Stomach (tissue), 9 donors: ENCODE measurements around the gene WFIKKN1. TPM values are rescaled to one million over a fixed set of nuclear protein-coding genes. Genes with fewer than 3 reads are reported as not detected.

ENCODE experiments used
- DNase-seq, 2 donors: peaks; one replicate each; pipeline versions ENCODE4 v3.0.0 to v3.0.0-alpha.2; 2013 to 2019
- H3K27ac ChIP-seq, 5 donors: fragments of 200-600 bp in 4 of 5; sonication (generic) in 4 of 5; one replicate each; pipeline ENCODE4 v1.5.1; 2013 to 2019; ENCODE audit warnings: mild to moderate bottlenecking in 1 of 5, moderate library complexity in 1 of 5
- H3K27me3 ChIP-seq, 3 donors: fragments of 200-600 bp; sonication (generic); one replicate each; pipeline ENCODE4 v1.5.1; 2017 to 2019; ENCODE audit warnings: mixed run types in 1 of 3
- H3K36me3 ChIP-seq, 4 donors: fragments of 200-600 bp; sonication (generic); 1 replicate in 3 of 4; 2 replicates in 1 of 4; pipeline ENCODE4 v1.5.1; 2016 to 2019
- H3K4me1 ChIP-seq, 4 donors: fragments of 200-600 bp; sonication (generic); one replicate each; pipeline ENCODE4 v1.5.1; 2016 to 2019
- H3K4me3 ChIP-seq, 4 donors: fragments of 200-600 bp; sonication (generic) in 3 of 4; one replicate each; pipeline ENCODE4 v1.5.1; 2016 to 2019; ENCODE audit warnings: mild to moderate bottlenecking in 1 of 4
- H3K9me3 ChIP-seq, 4 donors: fragments of 200-600 bp; sonication (generic); one replicate each; pipeline ENCODE4 v1.5.1; 2016 to 2019
- EP300 ChIP-seq: sonication (generic); formaldehyde crosslinking; IDR thresholded peaks from one replicate; pipeline ENCODE4 v1.6.1; 2017; ENCODE audit warnings: antibody characterized with exemption
- POLR2A ChIP-seq, 4 donors: fragments of 450-650 bp; IDR thresholded peaks; one replicate each; pipeline ENCODE4 v1.6.1; 2016; ENCODE audit warnings: antibody characterized with exemption in 4 of 4, control low read depth in 2 of 4, mild to moderate bottlenecking in 1 of 4, moderate library complexity in 1 of 4
- POLR2AphosphoS5 ChIP-seq, 3 donors: sonication (generic); formaldehyde crosslinking; IDR thresholded peaks; one replicate each; pipeline ENCODE4 v1.6.1; 2016; ENCODE audit warnings: antibody characterized with exemption in 3 of 3
- WGBS, 5 donors: extraction: QIAGEN DNeasy Blood & Tissue Kit in 3 of 5; methylation state at CpG; one replicate each; pipeline versions ENCODE4 v1.1.5 to v1.1.7; 2013 to 2018; 5-methylcytosine and 5-hydroxymethylcytosine counted together
- intact Hi-C: fragments of 100-400 bp; cut with DNase I; formaldehyde crosslinking; loops from one replicate; pipeline ENCODE4 v1.15.1; 2023; ENCODE audit warnings: low total_unique reads
- polyA plus RNA-seq, 3 donors: library from polyadenylated mRNA; stranded (reverse); fragments of 200-250 nt; gene quantifications; one replicate each; pipeline ENCODE4 v1.2.3, GENCODE V29; 2013
- total RNA-seq, 5 donors: library from RNA; depleted of rRNA; stranded (reverse); fragments of >200 nt; gene quantifications; one replicate each; pipeline versions ENCODE4 v1.1.0 to v1.2.3, GENCODE V29; 2014 to 2016
- TF ChIP-seq, protein P1 (sequence below), 7 experiments: fragments of 450-650 bp in 4 of 7; fragments of 200-600 bp in 3 of 7; sonication (generic) in 3 of 7; IDR thresholded peaks; one replicate each; pipeline ENCODE4 v1.5.1; 2016 to 2019; ENCODE audit warnings: antibody characterized with exemption in 7 of 7, control low read depth in 2 of 7, mild to moderate bottlenecking in 1 of 7
- donor health status: healthy with polysubstance abuse.
- donor health status: Bipolar disorder and iron deficiency.
- donor health status: healthy.

WFIKKN1 gene
- total and polyA plus RNA-seq, 8 donors: 0.14 to 25.8 (median 1.5) TPM; not detected in 1

DNA sequence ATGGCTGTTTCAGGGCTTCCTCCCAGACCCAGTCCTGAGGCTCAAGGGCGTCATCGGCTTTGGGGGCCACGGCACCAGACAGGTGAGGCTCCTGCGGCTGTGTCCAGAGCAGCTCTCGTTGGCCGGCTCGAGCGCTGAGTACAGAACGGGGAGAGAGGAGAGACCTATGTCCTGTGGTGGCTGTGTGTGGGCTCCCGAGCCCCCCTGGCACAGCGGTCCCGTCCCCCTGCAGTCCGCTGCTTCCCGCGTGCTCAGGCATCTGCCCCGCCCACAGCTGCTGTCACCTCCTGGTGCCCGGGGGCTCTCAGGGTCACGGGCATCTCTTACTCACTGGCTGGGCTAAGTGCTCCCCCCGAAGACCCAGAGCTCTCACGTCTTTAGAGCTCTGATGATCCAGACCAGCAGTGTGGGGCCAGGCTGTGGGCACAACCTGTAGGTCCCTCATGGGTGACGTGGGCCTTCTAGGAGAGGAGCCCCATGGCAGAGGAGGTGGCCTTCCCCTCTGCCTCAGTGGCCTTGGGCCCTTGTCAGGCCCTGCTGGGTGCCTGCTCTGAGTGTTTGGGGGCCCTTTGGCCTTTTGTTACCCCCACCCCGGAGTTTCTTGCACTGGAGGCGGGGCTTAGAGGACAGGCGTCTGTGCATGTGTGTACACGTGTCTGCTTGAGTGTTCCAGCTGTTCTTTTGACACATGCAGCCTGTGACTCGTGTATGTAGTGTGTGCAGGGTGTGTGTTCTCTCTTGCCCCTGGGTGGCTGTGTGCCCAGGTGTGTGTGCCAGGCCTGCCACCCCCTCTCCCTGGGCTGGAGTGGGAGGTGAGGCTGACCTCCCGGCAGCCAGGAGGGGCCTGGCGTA lies 21.9 kb downstream of the WFIKKN1 start:
- 81 to 91% (median 87%) methylated on average over 14 to 28 of the region's 28 CpGs for WGBS, 5 donors
- Histone ChIP-seq H3K4me3 (no peak overlapping the region), H3K4me1 (peaks cover 25 to 35% (median 32%) of the 10 kb centered on the region in 4 donors), H3K27me3 (no peaks in the 10 kb centered on the region), H3K27ac (no peak overlapping the region), H3K36me3 (peaks cover 7 to 60% (median 52%) of the 10 kb centered on the region in 4 donors), H3K9me3 (no peaks in the 10 kb centered on the region)
- TF ChIP-seq EP300: no peak
- no peak for TF ChIP-seq POLR2AphosphoS5 (IDR thresholded peaks at IDR 0.05)
- TF ChIP-seq POLR2A (IDR thresholded peaks at IDR 0.05): no peak
- intact Hi-C loops: loop anchor here (10.0 kb wide), 1 partner anchor 78 kb away; no protein-coding TSS in a partner anchor
- no peak for DNase-seq

DNA sequence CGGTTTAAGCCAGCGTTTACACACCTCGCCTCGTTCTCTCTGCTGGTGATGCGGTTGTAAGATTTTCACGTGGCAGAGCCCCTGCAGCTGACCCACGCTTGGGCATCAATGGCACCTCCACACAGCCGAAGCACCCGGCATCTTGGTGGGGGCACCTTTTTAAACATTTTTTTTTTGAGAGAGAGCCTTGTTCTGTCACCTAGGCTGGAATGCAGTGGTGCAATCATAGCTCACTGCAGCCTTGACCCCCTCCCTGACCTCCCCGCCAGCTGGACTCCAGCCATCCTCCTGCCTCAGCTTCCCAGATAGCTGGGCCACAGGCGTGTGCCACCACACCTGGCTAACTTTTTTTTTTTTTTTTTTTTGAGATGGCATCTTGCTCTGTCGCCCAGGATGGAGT lies 23.2 kb downstream of the WFIKKN1 start:
- H3K9me3 ChIP-seq: no peaks in the 10 kb centered on the region
- 86 to 93% (median 90%) methylated on average over 12 of the region's 12 CpGs for WGBS, 5 donors
- H3K27me3 ChIP-seq: no peaks in the 10 kb centered on the region
- no peak overlapping the region for H3K27ac ChIP-seq
- no peak overlapping the region for H3K4me3 ChIP-seq
- peaks cover 13 to 21% (median 19%) of the 10 kb centered on the region in 4 donors for H3K4me1 ChIP-seq
- TF ChIP-seq, protein P1, sequence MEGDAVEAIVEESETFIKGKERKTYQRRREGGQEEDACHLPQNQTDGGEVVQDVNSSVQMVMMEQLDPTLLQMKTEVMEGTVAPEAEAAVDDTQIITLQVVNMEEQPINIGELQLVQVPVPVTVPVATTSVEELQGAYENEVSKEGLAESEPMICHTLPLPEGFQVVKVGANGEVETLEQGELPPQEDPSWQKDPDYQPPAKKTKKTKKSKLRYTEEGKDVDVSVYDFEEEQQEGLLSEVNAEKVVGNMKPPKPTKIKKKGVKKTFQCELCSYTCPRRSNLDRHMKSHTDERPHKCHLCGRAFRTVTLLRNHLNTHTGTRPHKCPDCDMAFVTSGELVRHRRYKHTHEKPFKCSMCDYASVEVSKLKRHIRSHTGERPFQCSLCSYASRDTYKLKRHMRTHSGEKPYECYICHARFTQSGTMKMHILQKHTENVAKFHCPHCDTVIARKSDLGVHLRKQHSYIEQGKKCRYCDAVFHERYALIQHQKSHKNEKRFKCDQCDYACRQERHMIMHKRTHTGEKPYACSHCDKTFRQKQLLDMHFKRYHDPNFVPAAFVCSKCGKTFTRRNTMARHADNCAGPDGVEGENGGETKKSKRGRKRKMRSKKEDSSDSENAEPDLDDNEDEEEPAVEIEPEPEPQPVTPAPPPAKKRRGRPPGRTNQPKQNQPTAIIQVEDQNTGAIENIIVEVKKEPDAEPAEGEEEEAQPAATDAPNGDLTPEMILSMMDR (IDR thresholded peaks at IDR 0.05): no peak
- TF ChIP-seq EP300 (no peak), POLR2A (IDR thresholded peaks at IDR 0.05) (no peak), POLR2AphosphoS5 (IDR thresholded peaks at IDR 0.05) (no peak)
- DNase-seq: no peak
- H3K36me3 ChIP-seq: peaks cover 7 to 73% (median 64%) of the 10 kb centered on the region in 4 donors
- intact Hi-C loops: loop anchor here (10.0 kb wide), 1 partner anchor 79 kb away; no protein-coding TSS in a partner anchor

DNA sequence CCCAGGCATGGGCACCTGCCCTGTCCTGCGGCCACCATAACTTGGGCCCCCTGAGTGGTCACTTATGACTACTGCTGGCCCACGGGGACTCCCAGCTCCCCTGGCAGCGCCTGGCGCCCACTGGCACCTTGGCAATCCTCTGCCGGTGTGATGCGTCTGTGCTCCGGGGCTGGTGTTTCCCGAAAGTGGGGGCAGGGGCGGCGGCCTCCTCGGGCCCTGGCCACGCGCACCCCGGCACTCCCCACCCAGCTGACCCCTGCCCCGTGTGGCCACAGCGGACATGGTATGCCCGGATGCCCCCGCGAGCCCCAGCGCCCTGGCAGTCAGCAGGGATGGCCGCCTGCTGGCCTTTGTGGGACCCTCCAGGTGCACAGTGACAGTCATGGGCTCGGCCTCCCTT lies 26.7 kb downstream of the WFIKKN1 start:
- no peak for DNase-seq
- TF ChIP-seq POLR2AphosphoS5 (IDR thresholded peaks at IDR 0.05) (no peak), EP300 (no peak)
- TF ChIP-seq, protein P1 (IDR thresholded peaks at IDR 0.05): no peak
- intact Hi-C loops: loop anchor here (10.0 kb wide), 1 partner anchor 83 kb away; no protein-coding TSS in a partner anchor
- H3K9me3 ChIP-seq: no peaks in the 10 kb centered on the region
- H3K4me1 ChIP-seq: peaks cover 14 to 26% (median 19%) of the 10 kb centered on the region in 4 donors
- 92 to 98% (median 95%) methylated on average over 8 to 22 of the region's 22 CpGs for WGBS, 5 donors
- H3K27me3 ChIP-seq: no peaks in the 10 kb centered on the region
- peaks cover 7 to 67% (median 55%) of the 10 kb centered on the region in 4 donors for H3K36me3 ChIP-seq
- no peak overlapping the region for H3K27ac ChIP-seq
- H3K4me3 ChIP-seq: no peak overlapping the region

DNA sequence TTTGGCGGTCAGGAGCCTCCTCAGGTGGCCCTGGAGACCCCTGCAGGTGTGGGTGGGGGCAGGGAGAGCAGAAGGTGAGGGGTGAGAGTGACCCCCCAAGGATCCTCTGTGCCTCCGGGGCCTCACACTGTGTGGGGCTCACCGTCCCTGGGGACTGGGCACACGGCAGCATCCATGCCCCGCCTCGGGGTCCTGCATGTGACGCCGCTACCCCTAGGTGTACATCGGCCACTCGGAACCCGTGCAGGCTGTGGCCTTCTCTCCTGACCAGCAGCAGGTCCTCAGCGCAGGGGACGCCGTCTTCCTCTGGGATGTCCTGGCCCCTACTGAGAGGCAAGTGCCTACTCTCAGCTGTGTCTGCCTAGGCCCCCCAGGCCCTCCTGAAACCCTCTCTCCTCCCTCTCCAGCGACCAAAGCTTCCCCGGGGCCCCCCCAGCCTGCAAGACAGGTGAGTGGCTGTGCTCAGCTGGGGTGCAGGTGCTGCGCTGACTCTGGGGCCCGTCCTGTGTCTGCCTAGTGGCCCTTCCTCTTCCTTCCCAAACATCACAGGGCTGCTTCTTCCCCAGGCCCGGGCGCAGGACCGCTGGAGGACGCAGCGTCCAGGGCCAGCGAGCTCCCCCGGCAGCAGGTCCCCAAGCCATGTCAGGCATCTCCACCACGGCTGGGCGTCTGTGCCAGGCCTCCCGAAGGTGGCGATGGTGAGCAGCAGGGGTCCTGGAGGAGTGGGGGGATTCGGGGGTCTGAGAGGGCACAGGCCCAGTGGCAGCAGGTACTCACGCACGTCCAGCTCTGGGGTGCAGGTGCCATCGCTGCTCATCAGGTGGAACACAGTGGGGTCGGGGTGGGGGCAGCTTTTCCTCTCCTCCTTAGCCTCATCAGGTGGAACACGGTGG lies 28.1 kb downstream of the WFIKKN1 start:
- no peak for DNase-seq
- WGBS, 5 donors: 89 to 100% (median 92%) methylated on average over 2 to 35 of the region's 35 CpGs
- intact Hi-C loops: loop anchor here (10.0 kb wide), 1 partner anchor 84 kb away; no protein-coding TSS in a partner anchor
- TF ChIP-seq, protein P1 (IDR thresholded peaks at IDR 0.05): no peak
- TF ChIP-seq POLR2A (IDR thresholded peaks at IDR 0.05) (no peak), EP300 (no peak), POLR2AphosphoS5 (IDR thresholded peaks at IDR 0.05) (no peak)
- H3K36me3 ChIP-seq: peaks cover 7 to 52% (median 44%) of the 10 kb centered on the region in 4 donors
- peaks cover 14 to 26% (median 19%) of the 10 kb centered on the region in 4 donors for H3K4me1 ChIP-seq
- H3K27me3 ChIP-seq: no peaks in the 10 kb centered on the region
- H3K9me3 ChIP-seq: no peaks in the 10 kb centered on the region
- H3K4me3 ChIP-seq: no peak overlapping the region
- H3K27ac ChIP-seq: no peak overlapping the region
